Activated T-helper 17 cell treated with anti-CD3 and anti-CD28 coated beads, Interleukin-2, amount 50 U/mL, for 72 hours (primary cell): ENCODE data around the gene SORBS2. TPM values are rescaled to one million over a fixed set of nuclear protein-coding genes. Genes with fewer than 3 reads are reported as not detected.
"Not testable (repeated sequence)": the region's sequence is repeated elsewhere in the genome, so short reads cannot be mapped to it uniquely, and the experiment has no call there.

ENCODE experiments used
- ATAC-seq: fragments of 150-1000 bp; cut with Tn5 transposase; replicated peaks from 2 replicates; pipeline ENCODE4 v1.10.0; 2021; ENCODE audit warnings: mild to moderate bottlenecking, moderate library complexity
- H3K27ac Mint-ChIP-seq: one replicate; pipeline ENCODE4 v1.8.0; 2022; ENCODE audit warnings: mixed read lengths
- H3K27me3 Mint-ChIP-seq: one replicate; pipeline ENCODE4 v1.8.0; 2022; ENCODE audit warnings: mixed read lengths
- H3K36me3 Mint-ChIP-seq: one replicate; pipeline ENCODE4 v1.8.0; 2022; ENCODE audit warnings: low read depth, mild to moderate bottlenecking, mixed read lengths
- H3K4me1 Mint-ChIP-seq: one replicate; pipeline ENCODE4 v1.8.0; 2022; ENCODE audit warnings: mixed read lengths
- H3K4me3 Mint-ChIP-seq: one replicate; pipeline ENCODE4 v1.8.0; 2022; ENCODE audit warnings: mild to moderate bottlenecking, mixed read lengths
- H3K9me3 Mint-ChIP-seq: one replicate; pipeline ENCODE4 v1.8.0; 2022; ENCODE audit warnings: mixed read lengths
- total RNA-seq, 2 donors: library from RNA; stranded (reverse); gene quantifications; one replicate each; pipeline ENCODE4 v1.2.3, GENCODE V29; 2022

Gene SORBS2
- total RNA-seq, 2 donors from 2014 or later = not detected

GRCh38 chr4:185560316-185560715 is 251.7 kb downstream of the SORBS2 start:
- Mint-ChIP-seq H3K27me3 (peaks cover 46% of the 10 kb centered on the region), H3K4me1 (no peaks in the 10 kb centered on the region), H3K9me3 (peaks cover 4% of the 10 kb centered on the region), H3K4me3 (no peak overlapping the region), H3K27ac (no peak overlapping the region), H3K36me3 (no peaks in the 10 kb centered on the region)
- ATAC-seq = no peak

GRCh38 chr4:185559915-185560281 is 252.1 kb downstream of the SORBS2 start:
- peaks cover 4% of the 10 kb centered on the region for H3K9me3 Mint-ChIP-seq
- H3K27me3 Mint-ChIP-seq = peaks cover 46% of the 10 kb centered on the region
- H3K36me3 Mint-ChIP-seq = no peaks in the 10 kb centered on the region
- H3K4me3 Mint-ChIP-seq = no peak overlapping the region
- H3K27ac Mint-ChIP-seq = no peak overlapping the region
- no peaks in the 10 kb centered on the region for H3K4me1 Mint-ChIP-seq
- no peak for ATAC-seq

- H3K4me1 Mint-ChIP-seq, H3K36me3 Mint-ChIP-seq, H3K4me3 Mint-ChIP-seq, ATAC-seq, H3K27ac Mint-ChIP-seq, H3K9me3 Mint-ChIP-seq: not testable (repeated sequence)
- peaks cover 46% of the 10 kb centered on the region for H3K27me3 Mint-ChIP-seq
Observed at GRCh38 chr4:185559251-185559914, 252.6 kb downstream of the SORBS2 start.

GRCh38 chr4:185554365-185555126 is 257.4 kb downstream of the SORBS2 start:
- Mint-ChIP-seq H3K27ac (no peak overlapping the region), H3K4me3 (no peak overlapping the region), H3K4me1 (no peaks in the 10 kb centered on the region), H3K36me3 (no peaks in the 10 kb centered on the region), H3K9me3 (no peaks in the 10 kb centered on the region), H3K27me3 (peaks cover 35% of the 10 kb centered on the region)
- ATAC-seq = no peak

GRCh38 chr4:185552254-185552653 is 259.7 kb downstream of the SORBS2 start:
- no peak for ATAC-seq
- H3K4me1 Mint-ChIP-seq = no peaks in the 10 kb centered on the region
- H3K9me3 Mint-ChIP-seq = no peaks in the 10 kb centered on the region
- no peak overlapping the region for H3K4me3 Mint-ChIP-seq
- H3K27ac Mint-ChIP-seq = no peak overlapping the region
- H3K27me3 Mint-ChIP-seq = peaks cover 14% of the 10 kb centered on the region
- no peaks in the 10 kb centered on the region for H3K36me3 Mint-ChIP-seq

GRCh38 chr4:185550933-185551332 is 261.1 kb downstream of the SORBS2 start:
- H3K4me3 Mint-ChIP-seq = no peak overlapping the region
- H3K36me3 Mint-ChIP-seq = no peaks in the 10 kb centered on the region
- peaks cover 7% of the 10 kb centered on the region for H3K27me3 Mint-ChIP-seq
- no peak for ATAC-seq
- H3K27ac Mint-ChIP-seq = no peak overlapping the region
- no peaks in the 10 kb centered on the region for H3K4me1 Mint-ChIP-seq
- H3K9me3 Mint-ChIP-seq = no peaks in the 10 kb centered on the region

GRCh38 chr4:185549095-185549639 is 262.8 kb downstream of the SORBS2 start:
- Mint-ChIP-seq H3K4me3 (no peak overlapping the region), H3K4me1 (no peaks in the 10 kb centered on the region), H3K36me3 (no peaks in the 10 kb centered on the region), H3K9me3 (no peaks in the 10 kb centered on the region), H3K27me3 (peaks cover 4% of the 10 kb centered on the region), H3K27ac (no peak overlapping the region)
- no peak for ATAC-seq

GRCh38 chr4:185548587-185548986 is 263.4 kb downstream of the SORBS2 start:
- Mint-ChIP-seq H3K4me3 (no peak overlapping the region), H3K27me3 (peaks cover 4% of the 10 kb centered on the region), H3K4me1 (no peaks in the 10 kb centered on the region), H3K36me3 (no peaks in the 10 kb centered on the region), H3K27ac (no peak overlapping the region), H3K9me3 (no peaks in the 10 kb centered on the region)
- no peak for ATAC-seq

GRCh38 chr4:185546335-185546734 is 265.7 kb downstream of the SORBS2 start:
- Mint-ChIP-seq H3K27me3 (peaks cover 17% of the 10 kb centered on the region), H3K4me3 (no peak overlapping the region)
- no peak for ATAC-seq

GRCh38 chr4:185542626-185543315 is 269.2 kb downstream of the SORBS2 start:
- no peak overlapping the region for H3K27ac Mint-ChIP-seq
- H3K4me3 Mint-ChIP-seq = no peak overlapping the region
- ATAC-seq = no peak
- no peaks in the 10 kb centered on the region for H3K36me3 Mint-ChIP-seq
- H3K4me1 Mint-ChIP-seq = no peaks in the 10 kb centered on the region
- no peaks in the 10 kb centered on the region for H3K9me3 Mint-ChIP-seq
- H3K27me3 Mint-ChIP-seq = peaks cover 19% of the 10 kb centered on the region

More at GRCh38 chr4:185546335-185546734, 265.7 kb downstream of the SORBS2 start:
- Mint-ChIP-seq H3K36me3 (no peaks in the 10 kb centered on the region), H3K27ac (no peak overlapping the region), H3K9me3 (no peaks in the 10 kb centered on the region), H3K4me1 (no peaks in the 10 kb centered on the region)

- Mint-ChIP-seq H3K4me3 (no peak overlapping the region), H3K27me3 (peaks cover 22% of the 10 kb centered on the region)
- ATAC-seq = no peak
Observed at GRCh38 chr4:185541251-185541727, 270.7 kb downstream of the SORBS2 start.

GRCh38 chr4:185540487-185541120 is 271.4 kb downstream of the SORBS2 start:
- Mint-ChIP-seq H3K36me3 (no peaks in the 10 kb centered on the region), H3K27me3 (peaks cover 28% of the 10 kb centered on the region), H3K27ac (no peak overlapping the region), H3K4me3 (no peak overlapping the region), H3K9me3 (no peaks in the 10 kb centered on the region), H3K4me1 (no peaks in the 10 kb centered on the region)
- no peak for ATAC-seq

More at GRCh38 chr4:185541251-185541727, 270.7 kb downstream of the SORBS2 start:
- Mint-ChIP-seq H3K36me3 (no peaks in the 10 kb centered on the region), H3K4me1 (no peaks in the 10 kb centered on the region), H3K9me3 (no peaks in the 10 kb centered on the region), H3K27ac (no peak overlapping the region)

GRCh38 chr4:185540040-185540439 is 272.0 kb downstream of the SORBS2 start:
- no peaks in the 10 kb centered on the region for H3K36me3 Mint-ChIP-seq

GRCh38 chr4:185538806-185539205 is 273.2 kb downstream of the SORBS2 start:
- peaks cover 32% of the 10 kb centered on the region for H3K27me3 Mint-ChIP-seq
- H3K9me3 Mint-ChIP-seq = no peaks in the 10 kb centered on the region
- ATAC-seq = no peak
- no peaks in the 10 kb centered on the region for H3K36me3 Mint-ChIP-seq
- no peak overlapping the region for H3K27ac Mint-ChIP-seq
- H3K4me3 Mint-ChIP-seq = no peak overlapping the region
- no peaks in the 10 kb centered on the region for H3K4me1 Mint-ChIP-seq

More at GRCh38 chr4:185540040-185540439, 272.0 kb downstream of the SORBS2 start:
- Mint-ChIP-seq H3K27ac (no peak overlapping the region), H3K4me3 (no peak overlapping the region), H3K9me3 (no peaks in the 10 kb centered on the region), H3K4me1 (no peaks in the 10 kb centered on the region), H3K27me3 (peaks cover 29% of the 10 kb centered on the region)
- no peak for ATAC-seq
